K562 (cell line): ENCODE results near the gene CDC14B. TPM values are rescaled to one million over a fixed set of nuclear protein-coding genes. Genes with fewer than 3 reads are reported as not detected.

Experiments used
- ARID1B ChIP-seq: fragments of 450-650 bp; IDR thresholded peaks from 2 replicates; pipeline ENCODE4 v1.6.1; 2016; ENCODE audit warnings: antibody characterized with exemption, mild to moderate bottlenecking, inconsistent platforms
- CBFA2T2 ChIP-seq: fragments of 450-650 bp; conservative IDR thresholded peaks from 2 replicates; pipeline ENCODE4 v1.6.1; 2017; ENCODE audit warnings: mild to moderate bottlenecking
- CHD2 ChIP-seq: IDR thresholded peaks from 2 replicates; pipeline ENCODE4 v1.6.1; 2011; ENCODE audit warnings: low read depth, low read length
- EP300 ChIP-seq: IDR thresholded peaks from 2 replicates; pipeline ENCODE4 v1.6.1; 2012; ENCODE audit warnings: low read length, improper control_type of control experiment
- ETS2 ChIP-seq: IDR thresholded peaks from 2 replicates; pipeline ENCODE4 v1.6.1; 2016; ENCODE audit warnings: borderline replicate concordance, missing genetic modification characterization, mild to moderate bottlenecking, moderate library complexity, missing compliant biosample characterization; ENCODE audit not compliant: poor library complexity, severe bottlenecking
- MEIS2 ChIP-seq: fragments of 450-650 bp; IDR thresholded peaks from 2 replicates; pipeline ENCODE4 v1.6.1; 2014; ENCODE audit warnings: mild to moderate bottlenecking; ENCODE audit not compliant: partially characterized antibody
- RBM14 ChIP-seq: fragments of 200-400 bp; formaldehyde crosslinking; IDR thresholded peaks from 2 replicates; pipeline ENCODE4 v1.6.1; 2018; ENCODE audit warnings: low read depth, mild to moderate bottlenecking, low read length, moderate library complexity, borderline replicate concordance; ENCODE audit not compliant: insufficient read depth
- SMARCC2 ChIP-seq: fragments of 450-650 bp; IDR thresholded peaks from 2 replicates; pipeline ENCODE4 v1.6.1; 2017; ENCODE audit warnings: antibody characterized with exemption, moderate library complexity, mild to moderate bottlenecking, low read depth
- STAT5A ChIP-seq: IDR thresholded peaks from 2 replicates; pipeline ENCODE4 v1.6.1; 2012; ENCODE audit warnings: low read length, inconsistent platforms, borderline replicate concordance
- TEAD4 ChIP-seq, 2 experiments: sonication (generic) in 1 of 2; formaldehyde crosslinking in 1 of 2; IDR thresholded peaks; 2 replicates each; pipeline versions ENCODE4 v1.6.1 to v1.8.0; 2012 to 2022; ENCODE audit warnings: borderline replicate concordance in 1 of 2, inconsistent platforms in 1 of 2, low read length in 1 of 2, mild to moderate bottlenecking in 1 of 2, missing genetic modification reagents in 1 of 2
- ZNF184 ChIP-seq: sonication (generic); formaldehyde crosslinking; IDR thresholded peaks from 2 replicates; pipeline ENCODE4 v1.5.0; 2020; ENCODE audit warnings: missing genetic modification reagents
- polyA plus RNA-seq, 8 experiments: library from polyadenylated mRNA; depleted of rRNA in 4 of 8; stranded (reverse) in 5 of 8; unstranded in 3 of 8; fragments of >200 nt; fragmentation: Nextera tagmentation in 2 of 8; fragmentation: Illumina TruSeq in 1 of 8; extraction: Ambion mirVana in 2 of 8; extraction: Trizol in 1 of 8; gene quantifications; 2 replicates each; pipeline versions ENCODE4 v1.2.1 to v1.2.3, GENCODE V29; 2011 to 2014; ENCODE audit warnings: inconsistent platforms in 1 of 8, missing spikeins in 1 of 8
- total RNA-seq, 7 experiments: library from RNA; depleted of rRNA in 6 of 7; stranded (reverse); fragments of >200 nt in 6 of 7; fragmentation: Illumina TruSeq in 2 of 7; extraction: Trizol in 2 of 7; gene quantifications; 2 replicates each; pipeline versions ENCODE4 v1.2.1 to v1.2.3, GENCODE V29; 2011 to 2021; ENCODE audit warnings: low replicate concordance in 1 of 7
- TF ChIP-seq, protein P1 (sequence below), 2 experiments: fragments of 450-650 bp in 1 of 2; sonication (generic) in 1 of 2; formaldehyde crosslinking in 1 of 2; IDR thresholded peaks; 2 replicates each; pipeline versions ENCODE4 v1.7.1 to v1.9.0; 2016 to 2022; ENCODE audit warnings: inconsistent platforms in 1 of 2, mild to moderate bottlenecking in 1 of 2, missing genetic modification reagents in 1 of 2
- TF ChIP-seq, protein P2 (sequence below): sonication (generic); formaldehyde crosslinking; IDR thresholded peaks from 2 replicates; pipeline ENCODE4 v1.8.0; 2022; ENCODE audit warnings: mild to moderate bottlenecking, missing genetic modification reagents

CDC14B gene
- total and polyA plus RNA-seq, 9 of the 15 experiments (the other 6 are each of a cell fraction or from before 2014, with no cell fraction given): 1.4 to 6.0 (median 3.8) TPM

DNA sequence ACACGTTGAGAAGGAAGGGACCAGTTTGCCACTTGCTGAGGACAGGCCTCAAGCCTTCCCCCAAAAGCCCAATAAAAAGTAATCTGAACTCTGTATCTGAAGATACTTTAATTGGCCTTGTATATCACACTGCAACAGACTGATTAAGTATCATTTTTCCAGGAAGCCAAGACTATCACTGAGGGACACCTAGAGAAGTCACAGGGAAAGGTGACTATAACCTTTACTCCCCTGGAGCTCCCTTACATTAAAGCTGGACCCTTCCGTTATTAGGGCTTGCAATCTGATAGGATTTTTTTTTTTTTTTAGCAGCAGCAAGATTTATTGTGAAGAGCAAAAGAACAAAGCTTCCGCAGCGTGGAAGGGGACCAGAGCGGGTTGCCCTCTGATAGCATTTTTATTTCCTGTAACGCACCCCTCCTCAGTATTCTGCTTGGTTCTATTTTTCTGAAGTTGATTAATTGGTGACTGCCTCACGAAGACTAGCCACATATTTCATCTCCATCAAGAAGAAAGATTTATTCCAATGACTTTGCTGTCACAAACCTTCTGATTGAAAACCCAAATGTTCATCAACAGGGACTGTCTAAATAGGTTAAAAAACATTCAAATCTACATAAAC is 2.7 kb downstream of the CDC14B start (continued):
- TF ChIP-seq, protein P1, sequence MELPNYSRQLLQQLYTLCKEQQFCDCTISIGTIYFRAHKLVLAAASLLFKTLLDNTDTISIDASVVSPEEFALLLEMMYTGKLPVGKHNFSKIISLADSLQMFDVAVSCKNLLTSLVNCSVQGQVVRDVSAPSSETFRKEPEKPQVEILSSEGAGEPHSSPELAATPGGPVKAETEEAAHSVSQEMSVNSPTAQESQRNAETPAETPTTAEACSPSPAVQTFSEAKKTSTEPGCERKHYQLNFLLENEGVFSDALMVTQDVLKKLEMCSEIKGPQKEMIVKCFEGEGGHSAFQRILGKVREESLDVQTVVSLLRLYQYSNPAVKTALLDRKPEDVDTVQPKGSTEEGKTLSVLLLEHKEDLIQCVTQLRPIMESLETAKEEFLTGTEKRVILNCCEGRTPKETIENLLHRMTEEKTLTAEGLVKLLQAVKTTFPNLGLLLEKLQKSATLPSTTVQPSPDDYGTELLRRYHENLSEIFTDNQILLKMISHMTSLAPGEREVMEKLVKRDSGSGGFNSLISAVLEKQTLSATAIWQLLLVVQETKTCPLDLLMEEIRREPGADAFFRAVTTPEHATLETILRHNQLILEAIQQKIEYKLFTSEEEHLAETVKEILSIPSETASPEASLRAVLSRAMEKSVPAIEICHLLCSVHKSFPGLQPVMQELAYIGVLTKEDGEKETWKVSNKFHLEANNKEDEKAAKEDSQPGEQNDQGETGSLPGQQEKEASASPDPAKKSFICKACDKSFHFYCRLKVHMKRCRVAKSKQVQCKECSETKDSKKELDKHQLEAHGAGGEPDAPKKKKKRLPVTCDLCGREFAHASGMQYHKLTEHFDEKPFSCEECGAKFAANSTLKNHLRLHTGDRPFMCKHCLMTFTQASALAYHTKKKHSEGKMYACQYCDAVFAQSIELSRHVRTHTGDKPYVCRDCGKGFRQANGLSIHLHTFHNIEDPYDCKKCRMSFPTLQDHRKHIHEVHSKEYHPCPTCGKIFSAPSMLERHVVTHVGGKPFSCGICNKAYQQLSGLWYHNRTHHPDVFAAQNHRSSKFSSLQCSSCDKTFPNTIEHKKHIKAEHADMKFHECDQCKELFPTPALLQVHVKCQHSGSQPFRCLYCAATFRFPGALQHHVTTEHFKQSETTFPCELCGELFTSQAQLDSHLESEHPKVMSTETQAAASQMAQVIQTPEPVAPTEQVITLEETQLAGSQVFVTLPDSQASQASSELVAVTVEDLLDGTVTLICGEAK (IDR thresholded peaks at IDR 0.05): peak; percentile 41; the same call in 1 of the 2 replicates
- TF ChIP-seq, protein P1 (CRISPR knock-in tag; IDR thresholded peaks at IDR 0.05): no peak
- TF ChIP-seq ETS2 (tag) (no peak), ARID1B (peak; percentile 61), CBFA2T2 (peak; percentile 37), ZNF184 (CRISPR knock-in tag) (no peak), RBM14 (no peak), MEIS2 (peak; percentile 16), CHD2 (no peak), STAT5A (peak; percentile 64; the same call in 1 of the 2 replicates), EP300 (0 out of 2 replicates have a peak, but pooled peaks have one; percentile 4), SMARCC2 (no peak), TEAD4 (IDR thresholded peaks at IDR 0.05; ENCODE audit: low read length) (peak; percentile 77; the same call in 1 of the 2 replicates), TEAD4 (CRISPR knock-in tag; IDR thresholded peaks at IDR 0.05; ENCODE audit: borderline replicate concordance) (no peak)
- TF ChIP-seq, protein P2, sequence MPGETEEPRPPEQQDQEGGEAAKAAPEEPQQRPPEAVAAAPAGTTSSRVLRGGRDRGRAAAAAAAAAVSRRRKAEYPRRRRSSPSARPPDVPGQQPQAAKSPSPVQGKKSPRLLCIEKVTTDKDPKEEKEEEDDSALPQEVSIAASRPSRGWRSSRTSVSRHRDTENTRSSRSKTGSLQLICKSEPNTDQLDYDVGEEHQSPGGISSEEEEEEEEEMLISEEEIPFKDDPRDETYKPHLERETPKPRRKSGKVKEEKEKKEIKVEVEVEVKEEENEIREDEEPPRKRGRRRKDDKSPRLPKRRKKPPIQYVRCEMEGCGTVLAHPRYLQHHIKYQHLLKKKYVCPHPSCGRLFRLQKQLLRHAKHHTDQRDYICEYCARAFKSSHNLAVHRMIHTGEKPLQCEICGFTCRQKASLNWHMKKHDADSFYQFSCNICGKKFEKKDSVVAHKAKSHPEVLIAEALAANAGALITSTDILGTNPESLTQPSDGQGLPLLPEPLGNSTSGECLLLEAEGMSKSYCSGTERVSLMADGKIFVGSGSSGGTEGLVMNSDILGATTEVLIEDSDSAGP (CRISPR knock-in tag): no peak
